ENCODE data around the gene SEPTIN12.

GRCh38 chr16:4780235-4780634, 7.9 kb downstream of the SEPTIN12 start:
- TF ChIP-seq CTCF (conservative IDR thresholded peaks at IDR 0.05) (no peak), EZH2 (IDR thresholded peaks at IDR 0.05; ENCODE audit: low read depth) (no peak)

Measured in PC-9 (cell line).